Measurements from ENCODE around the gene KIF1C. TPM values are rescaled to one million over a fixed set of nuclear protein-coding genes. Genes with fewer than 3 reads are reported as not detected.
A peak's percentile ranks its signal among the peaks of the same experiment; 100 is the strongest.

The KIF1C gene
- total and polyA plus RNA-seq, 9 of the 15 experiments (the other 6 are each of a cell fraction or from before 2014, with no cell fraction given) = 0.38 to 68.4 (median 25.1) TPM

DNA sequence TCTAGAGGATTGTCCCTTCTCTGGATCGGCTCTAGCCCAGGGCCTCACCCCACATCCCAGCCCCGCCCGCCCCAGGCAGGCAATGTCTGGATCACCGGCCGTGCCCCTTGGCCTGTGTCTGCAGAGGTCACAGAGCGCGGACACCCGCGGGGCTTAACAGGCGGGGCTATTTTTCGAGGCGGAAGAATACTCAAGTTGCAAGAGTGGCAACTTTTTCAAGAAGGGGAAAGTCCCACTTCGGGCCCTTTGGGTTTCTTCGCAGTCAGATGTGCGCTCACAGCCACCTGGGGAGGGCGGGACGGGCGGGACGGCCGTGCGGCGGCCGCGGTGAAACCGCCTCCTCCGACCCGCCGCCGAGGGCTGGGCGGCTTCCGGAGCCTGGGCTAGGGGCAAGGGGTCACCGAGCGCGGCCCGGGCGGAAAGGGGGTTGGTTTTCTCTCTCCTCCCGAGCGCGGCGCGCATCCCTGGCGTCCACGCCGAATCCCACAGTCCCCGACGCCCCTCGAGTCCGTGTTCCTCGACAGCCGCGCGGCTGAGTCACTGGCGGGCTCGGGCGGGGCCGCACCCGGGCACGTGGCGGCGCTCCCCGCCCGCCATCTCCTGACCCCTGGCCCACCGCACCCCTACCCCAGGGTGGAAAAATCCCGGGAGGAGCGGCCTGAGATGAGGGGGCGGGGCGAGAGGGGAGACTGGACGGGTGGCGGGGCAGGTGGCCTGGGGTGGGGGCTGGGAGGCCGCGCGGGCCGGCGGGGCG is 48.3 kb upstream of the KIF1C start (continued):
- TF ChIP-seq SMAD3 (CRISPR knock-in tag; conservative IDR thresholded peaks at IDR 0.05) = no peak
- no peak for TF ChIP-seq SAFB2 (IDR thresholded peaks at IDR 0.05; ENCODE audit: borderline replicate concordance, low read depth, low read length, severe bottlenecking)
- TF ChIP-seq, protein P1, sequence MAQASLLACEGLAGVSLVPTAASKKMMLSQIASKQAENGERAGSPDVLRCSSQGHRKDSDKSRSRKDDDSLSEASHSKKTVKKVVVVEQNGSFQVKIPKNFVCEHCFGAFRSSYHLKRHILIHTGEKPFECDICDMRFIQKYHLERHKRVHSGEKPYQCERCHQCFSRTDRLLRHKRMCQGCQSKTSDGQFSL (CRISPR knock-in tag; IDR thresholded peaks at IDR 0.05) = no peak
- TF ChIP-seq, protein P1 (tag; IDR thresholded peaks at IDR 0.05) = no peak
- no peak for TF ChIP-seq ETV6 (IDR thresholded peaks at IDR 0.05; ENCODE audit: borderline replicate concordance in 1 of 2, low read depth in 2 of 2, low read length in 1 of 2)
- no peak for TF ChIP-seq ETV6 (CRISPR knock-in tag; IDR thresholded peaks at IDR 0.05; ENCODE audit: borderline replicate concordance)
- TF ChIP-seq, protein P2, sequence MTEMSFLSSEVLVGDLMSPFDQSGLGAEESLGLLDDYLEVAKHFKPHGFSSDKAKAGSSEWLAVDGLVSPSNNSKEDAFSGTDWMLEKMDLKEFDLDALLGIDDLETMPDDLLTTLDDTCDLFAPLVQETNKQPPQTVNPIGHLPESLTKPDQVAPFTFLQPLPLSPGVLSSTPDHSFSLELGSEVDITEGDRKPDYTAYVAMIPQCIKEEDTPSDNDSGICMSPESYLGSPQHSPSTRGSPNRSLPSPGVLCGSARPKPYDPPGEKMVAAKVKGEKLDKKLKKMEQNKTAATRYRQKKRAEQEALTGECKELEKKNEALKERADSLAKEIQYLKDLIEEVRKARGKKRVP (CRISPR knock-in tag; IDR thresholded peaks at IDR 0.05) = 0 out of 2 replicates have a peak, but pooled peaks have one; percentile 23
- TF ChIP-seq, protein P3, sequence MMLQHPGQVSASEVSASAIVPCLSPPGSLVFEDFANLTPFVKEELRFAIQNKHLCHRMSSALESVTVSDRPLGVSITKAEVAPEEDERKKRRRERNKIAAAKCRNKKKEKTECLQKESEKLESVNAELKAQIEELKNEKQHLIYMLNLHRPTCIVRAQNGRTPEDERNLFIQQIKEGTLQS (IDR thresholded peaks at IDR 0.05) = no peak
- TF ChIP-seq, protein P3 (CRISPR knock-in tag; conservative IDR thresholded peaks at IDR 0.05) = no peak
- TF ChIP-seq, protein P4, sequence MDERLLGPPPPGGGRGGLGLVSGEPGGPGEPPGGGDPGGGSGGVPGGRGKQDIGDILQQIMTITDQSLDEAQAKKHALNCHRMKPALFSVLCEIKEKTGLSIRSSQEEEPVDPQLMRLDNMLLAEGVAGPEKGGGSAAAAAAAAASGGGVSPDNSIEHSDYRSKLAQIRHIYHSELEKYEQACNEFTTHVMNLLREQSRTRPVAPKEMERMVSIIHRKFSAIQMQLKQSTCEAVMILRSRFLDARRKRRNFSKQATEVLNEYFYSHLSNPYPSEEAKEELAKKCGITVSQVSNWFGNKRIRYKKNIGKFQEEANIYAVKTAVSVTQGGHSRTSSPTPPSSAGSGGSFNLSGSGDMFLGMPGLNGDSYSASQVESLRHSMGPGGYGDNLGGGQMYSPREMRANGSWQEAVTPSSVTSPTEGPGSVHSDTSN (CRISPR knock-in tag; IDR thresholded peaks at IDR 0.05; ENCODE audit: low read depth) = no peak
- TF ChIP-seq, protein P4 (tag; conservative IDR thresholded peaks at IDR 0.05; ENCODE audit: low read depth) = no peak
- TF ChIP-seq CSDE1 (IDR thresholded peaks at IDR 0.05) = no peak
- TF ChIP-seq MAFF (IDR thresholded peaks at IDR 0.05; ENCODE audit: low read length) = no peak
- no peak for TF ChIP-seq SMAD1 (IDR thresholded peaks at IDR 0.05; ENCODE audit: low read depth, low read length, partially characterized antibody)
- TF ChIP-seq TSC22D4 (tag; IDR thresholded peaks at IDR 0.05) = no peak
- TF ChIP-seq FOXK1 (CRISPR knock-in tag; IDR thresholded peaks at IDR 0.05; ENCODE audit: borderline replicate concordance) = no peak
- TF ChIP-seq FIP1L1 (IDR thresholded peaks at IDR 0.05; ENCODE audit: low read depth, low read length, poor library complexity, severe bottlenecking) = no peak
- TF ChIP-seq CBFA2T2 (conservative IDR thresholded peaks at IDR 0.05) = no peak
- TF ChIP-seq, protein P5, sequence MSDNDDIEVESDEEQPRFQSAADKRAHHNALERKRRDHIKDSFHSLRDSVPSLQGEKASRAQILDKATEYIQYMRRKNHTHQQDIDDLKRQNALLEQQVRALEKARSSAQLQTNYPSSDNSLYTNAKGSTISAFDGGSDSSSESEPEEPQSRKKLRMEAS (CRISPR knock-in tag; IDR thresholded peaks at IDR 0.05) = peak; percentile 87
- TF ChIP-seq MED1 (CRISPR knock-in tag; IDR thresholded peaks at IDR 0.05; ENCODE audit: borderline replicate concordance) = no peak; the same call in 1 of the 2 replicates
- no peak for TF ChIP-seq SLC30A9 (CRISPR knock-in tag; IDR thresholded peaks at IDR 0.05)
- TF ChIP-seq STAT5B (CRISPR knock-in tag; IDR thresholded peaks at IDR 0.05) = no peak
- TF ChIP-seq MCM7 (IDR thresholded peaks at IDR 0.05) = no peak
- TF ChIP-seq MTA2 (IDR thresholded peaks at IDR 0.05; ENCODE audit: low read depth) = no peak

All from K562 (cell line).